HepG2 (cell line): ENCODE measurements around the gene POGK. TPM values are rescaled to one million over a fixed set of nuclear protein-coding genes. Genes with fewer than 3 reads are reported as not detected.

Experiments
- AKAP8 ChIP-seq: sonication (generic); formaldehyde crosslinking; IDR thresholded peaks from 2 replicates; pipeline ENCODE4 v1.5.1; 2020; ENCODE audit warnings: mild to moderate bottlenecking, missing genetic modification reagents
- GTF2F1 ChIP-seq: fragments of 150-350 bp; IDR thresholded peaks from 2 replicates; pipeline ENCODE4 v1.6.1; 2014; ENCODE audit warnings: low read length
- PAF1 ChIP-seq: IDR thresholded peaks from 2 replicates; pipeline ENCODE4 v1.6.1; 2016; ENCODE audit warnings: missing genetic modification reagents, missing compliant biosample characterization
- PLRG1 ChIP-seq: fragments of 450-650 bp; conservative IDR thresholded peaks from 2 replicates; pipeline ENCODE4 v1.6.1; 2016
- SIN3B ChIP-seq: fragments of 150-350 bp; IDR thresholded peaks from 2 replicates; pipeline ENCODE4 v1.6.1; 2014; ENCODE audit warnings: low read length
- SIX4 ChIP-seq: sonication (generic); formaldehyde crosslinking; IDR thresholded peaks from 2 replicates; pipeline ENCODE4 v1.4.0; 2020; ENCODE audit warnings: missing genetic modification reagents
- SRSF1 ChIP-seq: fragments of 200-400 bp; formaldehyde crosslinking; optimal IDR thresholded peaks from 2 replicates; pipeline ENCODE3; 2017; ENCODE audit warnings: mild to moderate bottlenecking, low read depth, low read length, moderate library complexity
- ZNF670 ChIP-seq: sonication (generic); formaldehyde crosslinking; IDR thresholded peaks from 2 replicates; pipeline ENCODE4 v1.8.0; 2022; ENCODE audit warnings: mild to moderate bottlenecking, missing genetic modification reagents, borderline replicate concordance
- ZNF782 ChIP-seq: sonication (generic); formaldehyde crosslinking; IDR thresholded peaks from 2 replicates; pipeline ENCODE4 v1.4.0; 2020; ENCODE audit warnings: missing genetic modification reagents, mild to moderate bottlenecking, borderline replicate concordance
- polyA plus RNA-seq, 8 experiments: library from polyadenylated mRNA; depleted of rRNA in 3 of 8; stranded (reverse) in 7 of 8; unstranded in 1 of 8; fragments of >200 nt; fragmentation: Illumina TruSeq in 4 of 8; extraction: Trizol in 4 of 8; gene quantifications; 2 replicates each; pipeline versions ENCODE4 v1.2.1 to v1.2.3, GENCODE V29; 2011 to 2016; ENCODE audit warnings: low read depth in 4 of 8, missing spikeins in 1 of 8, mixed read lengths in 1 of 8; ENCODE audit not compliant: insufficient read depth in 1 of 8
- total RNA-seq, 5 experiments: library from RNA; depleted of rRNA; stranded (reverse); fragments of >200 nt; fragmentation: Illumina TruSeq; extraction: Trizol; gene quantifications; 2 replicates each; pipeline ENCODE4 v1.2.3, GENCODE V29; 2016; ENCODE audit warnings: low read depth in 1 of 5
- TF ChIP-seq, protein P1 (sequence below): sonication (generic); formaldehyde crosslinking; IDR thresholded peaks from 2 replicates; pipeline ENCODE4 v1.4.0; 2020; ENCODE audit warnings: mild to moderate bottlenecking, missing genetic modification reagents
- TF ChIP-seq, protein P2 (sequence below): sonication (generic); formaldehyde crosslinking; conservative IDR thresholded peaks from 2 replicates; pipeline ENCODE4 v1.4.0; 2020; ENCODE audit warnings: missing genetic modification reagents
- TF ChIP-seq, protein P3 (sequence below): sonication (generic); formaldehyde crosslinking; IDR thresholded peaks from 2 replicates; pipeline ENCODE4 v1.4.0; 2020; ENCODE audit warnings: missing genetic modification reagents
- TF ChIP-seq, protein P4 (sequence below): fragments of 450-650 bp; IDR thresholded peaks from 2 replicates; pipeline ENCODE4 v1.6.1; 2016
- TF ChIP-seq, protein P5 (sequence below): sonication (generic); formaldehyde crosslinking; IDR thresholded peaks from 2 replicates; pipeline ENCODE4 v1.8.0; 2022; ENCODE audit warnings: missing genetic modification reagents, mild to moderate bottlenecking, borderline replicate concordance

The POGK gene
- total and polyA plus RNA-seq, 2 of the 13 experiments (the other 11 are each of a cell fraction or from before 2014, with no cell fraction given) = 4.8 to 16.2 TPM

DNA sequence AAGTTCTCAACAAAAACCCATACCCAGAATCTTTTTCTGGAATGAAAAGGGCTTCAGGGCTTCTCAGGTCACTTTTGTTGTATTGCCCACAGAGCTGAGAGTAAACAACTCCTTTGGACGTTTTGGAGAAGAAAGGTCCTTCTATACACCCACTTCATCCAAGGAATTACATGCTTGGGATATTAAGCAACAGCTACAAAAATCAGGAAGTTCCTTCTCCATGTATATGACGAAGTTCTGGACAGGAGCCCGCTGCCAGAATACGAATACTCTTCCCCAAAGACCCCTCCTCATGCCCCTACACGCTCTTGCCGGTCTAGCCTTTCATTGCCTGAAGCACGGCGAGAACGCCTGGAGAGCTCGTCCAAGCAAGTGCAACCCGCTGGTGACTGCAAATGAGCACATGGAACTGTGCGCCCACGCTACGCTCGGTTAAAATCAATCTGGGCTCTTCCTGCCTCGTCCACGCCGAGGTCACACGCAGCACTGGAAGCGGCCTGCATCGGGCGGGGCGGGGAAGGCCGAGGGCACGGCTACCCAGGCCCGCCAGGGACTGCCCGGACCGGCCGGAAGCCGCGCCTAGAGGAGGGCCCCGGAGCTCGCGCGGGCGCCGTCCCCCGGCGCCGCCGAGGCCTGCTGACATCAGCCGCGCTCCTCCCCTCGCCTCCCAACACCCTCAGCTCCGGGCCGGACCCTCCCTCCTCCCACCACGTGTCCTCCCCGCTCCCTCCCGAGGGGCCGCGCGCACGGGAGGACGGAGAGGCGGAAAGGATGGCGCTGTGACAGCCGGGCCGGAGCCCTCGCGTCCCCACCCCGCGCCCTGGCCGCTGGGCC, at the start of gene POGK (continued):
- TF ChIP-seq PAF1 (CRISPR knock-in tag) (no peak), ZNF782 (CRISPR knock-in tag) (no peak), PLRG1 (no peak), ZNF670 (CRISPR knock-in tag) (peak; percentile 94; the same call in 1 of the 2 replicates), GTF2F1 (no peak), AKAP8 (no peak), SIN3B (no peak), SRSF1 (no peak), SIX4 (CRISPR knock-in tag) (peak; percentile 56)
- TF ChIP-seq, protein P1, sequence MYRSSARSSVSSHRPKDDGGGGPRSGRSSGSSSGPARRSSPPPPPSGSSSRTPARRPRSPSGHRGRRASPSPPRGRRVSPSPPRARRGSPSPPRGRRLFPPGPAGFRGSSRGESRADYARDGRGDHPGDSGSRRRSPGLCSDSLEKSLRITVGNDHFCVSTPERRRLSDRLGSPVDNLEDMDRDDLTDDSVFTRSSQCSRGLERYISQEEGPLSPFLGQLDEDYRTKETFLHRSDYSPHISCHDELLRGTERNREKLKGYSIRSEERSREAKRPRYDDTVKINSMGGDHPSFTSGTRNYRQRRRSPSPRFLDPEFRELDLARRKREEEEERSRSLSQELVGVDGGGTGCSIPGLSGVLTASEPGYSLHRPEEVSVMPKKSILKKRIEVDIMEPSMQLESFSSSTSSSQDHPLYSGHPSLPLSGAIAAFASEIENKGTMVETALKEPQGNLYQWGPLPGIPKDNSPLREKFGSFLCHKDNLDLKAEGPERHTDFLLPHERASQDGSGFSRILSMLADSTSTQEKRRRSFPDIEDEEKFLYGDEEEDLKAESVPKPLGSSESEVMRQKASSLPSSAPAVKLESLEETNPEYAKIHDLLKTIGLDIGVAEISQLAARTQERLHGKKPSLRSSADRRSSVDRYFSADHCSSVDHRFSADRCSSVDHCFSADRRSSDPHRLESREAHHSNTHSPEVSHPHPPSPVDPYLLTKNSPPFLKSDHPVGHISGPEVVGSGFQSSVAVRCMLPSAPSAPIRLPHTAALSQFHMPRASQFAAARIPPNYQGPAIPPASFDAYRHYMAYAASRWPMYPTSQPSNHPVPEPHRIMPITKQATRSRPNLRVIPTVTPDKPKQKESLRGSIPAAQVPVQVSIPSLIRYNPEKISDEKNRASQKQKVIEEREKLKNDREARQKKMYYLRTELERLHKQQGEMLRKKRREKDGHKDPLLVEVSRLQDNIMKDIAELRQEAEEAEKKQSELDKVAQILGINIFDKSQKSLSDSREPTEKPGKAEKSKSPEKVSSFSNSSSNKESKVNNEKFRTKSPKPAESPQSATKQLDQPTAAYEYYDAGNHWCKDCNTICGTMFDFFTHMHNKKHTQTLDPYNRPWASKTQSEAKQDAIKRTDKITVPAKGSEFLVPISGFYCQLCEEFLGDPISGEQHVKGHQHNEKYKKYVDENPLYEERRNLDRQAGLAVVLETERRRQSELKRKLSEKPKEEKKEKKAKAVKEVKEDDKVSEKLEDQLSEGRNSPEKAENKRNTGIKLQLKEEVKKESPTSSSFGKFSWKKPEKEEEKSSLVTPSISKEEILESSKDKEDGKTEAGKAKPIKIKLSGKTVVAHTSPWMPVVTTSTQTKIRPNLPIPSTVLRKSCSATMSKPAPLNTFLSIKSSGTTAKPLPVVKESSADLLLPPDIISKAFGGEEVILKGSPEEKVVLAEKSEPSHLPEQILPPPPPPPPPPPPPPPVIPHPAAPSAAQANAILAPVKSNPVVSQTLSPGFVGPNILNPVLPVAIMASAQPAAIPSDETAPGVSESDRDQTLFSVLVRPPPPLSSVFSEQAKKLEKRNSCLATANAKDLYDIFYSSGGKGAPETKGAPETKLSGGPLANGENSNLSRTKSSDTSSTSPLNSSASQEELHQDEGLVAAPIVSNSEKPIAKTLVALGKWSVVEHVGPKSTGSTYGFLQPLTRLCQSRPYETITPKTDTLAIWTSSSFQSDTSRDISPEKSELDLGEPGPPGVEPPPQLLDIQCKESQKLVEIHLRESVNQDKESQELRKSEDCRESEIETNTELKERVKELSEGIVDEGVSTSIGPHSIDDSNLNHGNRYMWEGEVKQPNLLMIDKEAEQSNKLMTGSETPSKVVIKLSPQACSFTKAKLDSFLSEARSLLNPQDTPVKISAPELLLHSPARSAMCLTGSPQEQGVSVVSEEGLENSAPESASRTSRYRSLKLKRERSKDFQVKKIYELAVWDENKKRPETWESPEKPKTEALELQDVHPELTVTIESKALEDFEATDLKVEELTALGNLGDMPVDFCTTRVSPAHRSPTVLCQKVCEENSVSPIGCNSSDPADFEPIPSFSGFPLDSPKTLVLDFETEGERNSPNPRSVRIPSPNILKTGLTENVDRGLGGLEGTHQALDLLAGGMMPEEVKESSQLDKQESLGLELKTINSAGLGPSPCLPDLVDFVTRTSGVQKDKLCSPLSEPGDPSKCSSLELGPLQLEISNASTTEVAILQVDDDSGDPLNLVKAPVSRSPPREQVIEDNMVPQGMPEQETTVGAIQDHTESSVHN (CRISPR knock-in tag) = no peak
- TF ChIP-seq, protein P2, sequence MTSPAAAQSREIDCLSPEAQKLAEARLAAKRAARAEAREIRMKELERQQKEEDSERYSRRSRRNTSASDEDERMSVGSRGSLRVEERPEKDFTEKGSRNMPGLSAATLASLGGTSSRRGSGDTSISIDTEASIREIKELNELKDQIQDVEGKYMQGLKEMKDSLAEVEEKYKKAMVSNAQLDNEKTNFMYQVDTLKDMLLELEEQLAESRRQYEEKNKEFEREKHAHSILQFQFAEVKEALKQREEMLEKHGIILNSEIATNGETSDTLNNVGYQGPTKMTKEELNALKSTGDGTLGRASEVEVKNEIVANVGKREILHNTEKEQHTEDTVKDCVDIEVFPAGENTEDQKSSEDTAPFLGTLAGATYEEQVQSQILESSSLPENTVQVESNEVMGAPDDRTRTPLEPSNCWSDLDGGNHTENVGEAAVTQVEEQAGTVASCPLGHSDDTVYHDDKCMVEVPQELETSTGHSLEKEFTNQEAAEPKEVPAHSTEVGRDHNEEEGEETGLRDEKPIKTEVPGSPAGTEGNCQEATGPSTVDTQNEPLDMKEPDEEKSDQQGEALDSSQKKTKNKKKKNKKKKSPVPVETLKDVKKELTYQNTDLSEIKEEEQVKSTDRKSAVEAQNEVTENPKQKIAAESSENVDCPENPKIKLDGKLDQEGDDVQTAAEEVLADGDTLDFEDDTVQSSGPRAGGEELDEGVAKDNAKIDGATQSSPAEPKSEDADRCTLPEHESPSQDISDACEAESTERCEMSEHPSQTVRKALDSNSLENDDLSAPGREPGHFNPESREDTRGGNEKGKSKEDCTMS (CRISPR knock-in tag) = no peak
- TF ChIP-seq, protein P3, sequence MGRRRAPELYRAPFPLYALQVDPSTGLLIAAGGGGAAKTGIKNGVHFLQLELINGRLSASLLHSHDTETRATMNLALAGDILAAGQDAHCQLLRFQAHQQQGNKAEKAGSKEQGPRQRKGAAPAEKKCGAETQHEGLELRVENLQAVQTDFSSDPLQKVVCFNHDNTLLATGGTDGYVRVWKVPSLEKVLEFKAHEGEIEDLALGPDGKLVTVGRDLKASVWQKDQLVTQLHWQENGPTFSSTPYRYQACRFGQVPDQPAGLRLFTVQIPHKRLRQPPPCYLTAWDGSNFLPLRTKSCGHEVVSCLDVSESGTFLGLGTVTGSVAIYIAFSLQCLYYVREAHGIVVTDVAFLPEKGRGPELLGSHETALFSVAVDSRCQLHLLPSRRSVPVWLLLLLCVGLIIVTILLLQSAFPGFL (CRISPR knock-in tag) = 0 out of 2 replicates have a peak, but pooled peaks have one; percentile 35
- TF ChIP-seq, protein P4, sequence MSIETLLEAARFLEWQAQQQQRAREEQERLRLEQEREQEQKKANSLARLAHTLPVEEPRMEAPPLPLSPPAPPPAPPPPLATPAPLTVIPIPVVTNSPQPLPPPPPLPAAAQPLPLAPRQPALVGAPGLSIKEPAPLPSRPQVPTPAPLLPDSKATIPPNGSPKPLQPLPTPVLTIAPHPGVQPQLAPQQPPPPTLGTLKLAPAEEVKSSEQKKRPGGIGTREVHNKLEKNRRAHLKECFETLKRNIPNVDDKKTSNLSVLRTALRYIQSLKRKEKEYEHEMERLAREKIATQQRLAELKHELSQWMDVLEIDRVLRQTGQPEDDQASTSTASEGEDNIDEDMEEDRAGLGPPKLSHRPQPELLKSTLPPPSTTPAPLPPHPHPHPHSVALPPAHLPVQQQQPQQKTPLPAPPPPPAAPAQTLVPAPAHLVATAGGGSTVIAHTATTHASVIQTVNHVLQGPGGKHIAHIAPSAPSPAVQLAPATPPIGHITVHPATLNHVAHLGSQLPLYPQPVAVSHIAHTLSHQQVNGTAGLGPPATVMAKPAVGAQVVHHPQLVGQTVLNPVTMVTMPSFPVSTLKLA = no peak; the same call in 1 of the 2 replicates
- TF ChIP-seq, protein P5, sequence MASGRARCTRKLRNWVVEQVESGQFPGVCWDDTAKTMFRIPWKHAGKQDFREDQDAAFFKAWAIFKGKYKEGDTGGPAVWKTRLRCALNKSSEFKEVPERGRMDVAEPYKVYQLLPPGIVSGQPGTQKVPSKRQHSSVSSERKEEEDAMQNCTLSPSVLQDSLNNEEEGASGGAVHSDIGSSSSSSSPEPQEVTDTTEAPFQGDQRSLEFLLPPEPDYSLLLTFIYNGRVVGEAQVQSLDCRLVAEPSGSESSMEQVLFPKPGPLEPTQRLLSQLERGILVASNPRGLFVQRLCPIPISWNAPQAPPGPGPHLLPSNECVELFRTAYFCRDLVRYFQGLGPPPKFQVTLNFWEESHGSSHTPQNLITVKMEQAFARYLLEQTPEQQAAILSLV = peak; percentile 43; the same call in 1 of the 2 replicates
